Measurements from ENCODE around the gene RANBP3. TPM values are rescaled to one million over a fixed set of nuclear protein-coding genes. Genes with fewer than 3 reads are reported as not detected.

The RANBP3 gene
- total RNA-seq, 1 experiment from 2014 or later: 62.4 TPM

DNA sequence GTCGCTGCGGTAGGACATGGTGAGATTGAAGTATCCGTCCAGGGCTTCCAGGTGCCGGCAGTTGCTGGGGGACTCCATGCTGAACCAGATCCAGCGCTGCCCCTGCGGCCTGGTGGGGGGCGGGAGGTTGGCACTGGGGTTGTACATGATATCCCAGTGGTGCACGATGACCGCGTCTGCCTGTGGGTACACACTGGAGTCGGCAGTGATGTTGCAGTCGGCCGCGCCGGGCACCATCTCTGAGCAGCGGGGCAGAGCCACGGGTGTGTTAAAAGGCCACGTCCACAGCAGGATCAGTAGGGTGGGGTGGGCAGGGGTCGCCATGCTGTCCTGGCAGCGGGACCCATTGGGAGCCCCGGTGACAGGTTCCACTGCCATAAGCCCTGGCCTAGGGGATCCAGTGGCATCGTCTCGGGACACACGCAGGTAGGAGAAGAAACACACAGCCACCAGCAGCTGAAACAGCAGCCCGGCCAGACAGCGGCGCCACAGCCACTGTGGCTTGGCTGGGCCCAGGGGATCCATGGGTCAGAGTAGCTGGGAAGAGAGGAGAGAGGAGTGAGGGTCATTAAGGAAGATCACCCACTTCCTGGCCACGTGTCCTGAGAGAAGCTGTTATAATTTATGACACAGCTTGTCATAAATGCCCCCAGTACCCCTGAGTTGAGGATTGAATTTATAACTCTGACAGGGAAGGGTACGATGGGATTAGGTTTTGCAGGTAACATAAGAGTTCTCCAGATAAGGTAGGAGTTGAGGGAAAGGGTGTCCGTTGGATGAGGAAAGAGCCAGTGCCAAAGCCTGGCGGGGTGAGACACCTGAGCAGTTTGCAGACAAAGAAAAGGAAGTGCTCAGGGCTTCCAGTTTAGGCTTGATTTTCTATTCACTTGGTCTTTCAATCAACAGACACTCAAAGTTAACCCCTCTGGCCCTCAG is 110.5 kb downstream of the RANBP3 start:
- no peak overlapping the region for H3K9ac ChIP-seq (ENCODE audit: low read length)
- DNase-seq (ENCODE audit: low read depth, low spot score): no peak
- H3K79me2 ChIP-seq (ENCODE audit: insufficient read depth, low read length): no peaks in the 10 kb centered on the region
- no peaks in the 10 kb centered on the region for H4K20me1 ChIP-seq (ENCODE audit: insufficient read depth)
- POLR2A ChIA-PET: no interaction called here
- no peak overlapping the region for H3K27ac ChIP-seq (ENCODE audit: low read depth, low read length)
- BruUV-seq (replicated peaks): no TSS peak
- H3K27me3 ChIP-seq (ENCODE audit: insufficient read depth, low read length): no peaks in the 10 kb centered on the region
- CTCF ChIA-PET: no interaction called here
- RAD21 ChIA-PET (ENCODE audit: low non-redundant PET in 1 of 2, low total read pairs in 2 of 2, uncharacterized antibody in 2 of 2, unreplicated experiment in 2 of 2): no interaction called here
- no peaks in the 10 kb centered on the region for H3K9me2 ChIP-seq (ENCODE audit: insufficient read depth)
- no peak overlapping the region for H3K4me3 ChIP-seq (replicated peaks in 1 of 2; ENCODE audit: low read depth in 1 of 2, low read length in 2 of 2)
- TF ChIP-seq POLR2A (IDR thresholded peaks at IDR 0.05; ENCODE audit: borderline replicate concordance, extremely low read depth, insufficient read depth, insufficient read length) (no peak), CBX3 (IDR thresholded peaks at IDR 0.05; ENCODE audit: low read depth) (no peak), POLR2AphosphoS5 (IDR thresholded peaks at IDR 0.05; ENCODE audit: low read depth, low read length) (no peak), CEBPB (IDR thresholded peaks at IDR 0.05; ENCODE audit: low read depth) (no peak), SIN3A (IDR thresholded peaks at IDR 0.05; ENCODE audit: low read depth) (no peak), EZH2phosphoT487 (IDR thresholded peaks at IDR 0.05; ENCODE audit: borderline replicate concordance) (no peak), ZNF274 (IDR thresholded peaks at IDR 0.05; ENCODE audit: low read depth, low read length) (no peak), EZH2 (IDR thresholded peaks at IDR 0.05) (no peak), ZFX (IDR thresholded peaks at IDR 0.05) (no peak)
- TF ChIP-seq, protein P1, sequence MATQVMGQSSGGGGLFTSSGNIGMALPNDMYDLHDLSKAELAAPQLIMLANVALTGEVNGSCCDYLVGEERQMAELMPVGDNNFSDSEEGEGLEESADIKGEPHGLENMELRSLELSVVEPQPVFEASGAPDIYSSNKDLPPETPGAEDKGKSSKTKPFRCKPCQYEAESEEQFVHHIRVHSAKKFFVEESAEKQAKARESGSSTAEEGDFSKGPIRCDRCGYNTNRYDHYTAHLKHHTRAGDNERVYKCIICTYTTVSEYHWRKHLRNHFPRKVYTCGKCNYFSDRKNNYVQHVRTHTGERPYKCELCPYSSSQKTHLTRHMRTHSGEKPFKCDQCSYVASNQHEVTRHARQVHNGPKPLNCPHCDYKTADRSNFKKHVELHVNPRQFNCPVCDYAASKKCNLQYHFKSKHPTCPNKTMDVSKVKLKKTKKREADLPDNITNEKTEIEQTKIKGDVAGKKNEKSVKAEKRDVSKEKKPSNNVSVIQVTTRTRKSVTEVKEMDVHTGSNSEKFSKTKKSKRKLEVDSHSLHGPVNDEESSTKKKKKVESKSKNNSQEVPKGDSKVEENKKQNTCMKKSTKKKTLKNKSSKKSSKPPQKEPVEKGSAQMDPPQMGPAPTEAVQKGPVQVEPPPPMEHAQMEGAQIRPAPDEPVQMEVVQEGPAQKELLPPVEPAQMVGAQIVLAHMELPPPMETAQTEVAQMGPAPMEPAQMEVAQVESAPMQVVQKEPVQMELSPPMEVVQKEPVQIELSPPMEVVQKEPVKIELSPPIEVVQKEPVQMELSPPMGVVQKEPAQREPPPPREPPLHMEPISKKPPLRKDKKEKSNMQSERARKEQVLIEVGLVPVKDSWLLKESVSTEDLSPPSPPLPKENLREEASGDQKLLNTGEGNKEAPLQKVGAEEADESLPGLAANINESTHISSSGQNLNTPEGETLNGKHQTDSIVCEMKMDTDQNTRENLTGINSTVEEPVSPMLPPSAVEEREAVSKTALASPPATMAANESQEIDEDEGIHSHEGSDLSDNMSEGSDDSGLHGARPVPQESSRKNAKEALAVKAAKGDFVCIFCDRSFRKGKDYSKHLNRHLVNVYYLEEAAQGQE (IDR thresholded peaks at IDR 0.05; ENCODE audit: low read depth): no peak
- intact Hi-C loops (cut with micrococcal nuclease): no loop called here
- no peak overlapping the region for H3K4me2 ChIP-seq (ENCODE audit: low read length)
- no peaks in the 10 kb centered on the region for H3K36me3 ChIP-seq (ENCODE audit: control insufficient read depth in 1 of 2, insufficient read depth in 2 of 2, low read length in 2 of 2)
- H2AFZ ChIP-seq (ENCODE audit: low read depth, low read length, poor library complexity, severe bottlenecking): no peak overlapping the region
- no peaks in the 10 kb centered on the region for H3K4me1 ChIP-seq (ENCODE audit: control insufficient read depth in 1 of 2, insufficient read depth in 2 of 2, low read length in 2 of 2)
- ATAC-seq: no peak
- no peaks in the 10 kb centered on the region for H3K9me3 ChIP-seq (ENCODE audit: control insufficient read depth in 1 of 2, insufficient read depth in 1 of 2, low read depth in 1 of 2, low read length in 2 of 2)

Other genes with a start within 250 kb of the RANBP3 start
- 13.5 TPM for gene PRR22, start 193.4 kb downstream of the RANBP3 start, total RNA-seq (2021; ENCODE audit: unreplicated experiment)
- 78.1 TPM for gene DUS3L, start 187.0 kb downstream of the RANBP3 start, total RNA-seq (2021; ENCODE audit: unreplicated experiment)
- 11.5 TPM for gene NRTN, start 173.1 kb downstream of the RANBP3 start, total RNA-seq (2021; ENCODE audit: unreplicated experiment)
- gene FUT6, start 138.4 kb downstream of the RANBP3 start, total RNA-seq (2021; ENCODE audit: unreplicated experiment): not detected
- 2.6 TPM for gene FUT3, start 126.7 kb downstream of the RANBP3 start, total RNA-seq (2021; ENCODE audit: unreplicated experiment)
- gene FUT5, start 107.6 kb downstream of the RANBP3 start, total RNA-seq (2021; ENCODE audit: unreplicated experiment): 0.84 TPM
- gene NDUFA11, start 74.3 kb downstream of the RANBP3 start, total RNA-seq (2021; ENCODE audit: unreplicated experiment): 311 TPM
- gene VMAC, start 73.3 kb downstream of the RANBP3 start, total RNA-seq (2021; ENCODE audit: unreplicated experiment): 2.1 TPM
- gene CAPS, start 63.9 kb downstream of the RANBP3 start, total RNA-seq (2021; ENCODE audit: unreplicated experiment): 2.5 TPM
- gene RFX2, start 132.4 kb upstream of the RANBP3 start, total RNA-seq (2021; ENCODE audit: unreplicated experiment): 13.7 TPM
- gene ACSBG2, start 157.5 kb upstream of the RANBP3 start, total RNA-seq (2021; ENCODE audit: unreplicated experiment): 0.37 TPM

Data from HCT116 (cell line).